ENCODE results near the gene CD6. TPM values are rescaled to one million over a fixed set of nuclear protein-coding genes. Genes with fewer than 3 reads are reported as not detected.
A peak's percentile ranks its signal among the peaks of the same experiment; 100 is the strongest.

CD6 gene
- total and polyA plus RNA-seq, 2 donors from 2014 or later: 0.24 to 6.7 TPM

- H3K27ac ChIP-seq (ENCODE audit: low read depth in 2 of 2, low read length in 2 of 2): no peak overlapping the region
- intact Hi-C loops (cut with DNase I): no loop called here
- no peak overlapping the region for H3K4me3 ChIP-seq (ENCODE audit: low read length in 3 of 3)
- no peak for DNase-seq
- no peaks in the 10 kb centered on the region for H3K4me1 ChIP-seq (ENCODE audit: control insufficient read depth in 2 of 3, insufficient read depth in 2 of 3, low read depth in 1 of 3, low read length in 3 of 3)
- no peaks in the 10 kb centered on the region for H3K27me3 ChIP-seq (ENCODE audit: control insufficient read depth, insufficient read depth, low read length)
- no peaks in the 10 kb centered on the region for H3K9me3 ChIP-seq (ENCODE audit: control insufficient read depth in 2 of 3, insufficient read depth in 1 of 3, low read length in 3 of 3)
- H3K9ac ChIP-seq (ENCODE audit: low read length in 3 of 3): no peak overlapping the region
- no peaks in the 10 kb centered on the region for H3K36me3 ChIP-seq (ENCODE audit: control insufficient read depth in 2 of 3, insufficient read depth in 3 of 3, low read length in 3 of 3)
- no peak for FAIRE-seq
- TF ChIP-seq CTCF (IDR thresholded peaks at IDR 0.05; ENCODE audit: borderline replicate concordance, extremely low read depth, insufficient read depth): no peak
These were observed 10.0 kb downstream of the CD6 start for GRCh38 chr11:60981515-60981914.

GRCh38 chr11:60982184-60982583 is 10.7 kb downstream of the CD6 start:
- H3K27ac ChIP-seq (ENCODE audit: low read depth in 2 of 2, low read length in 2 of 2): no peak overlapping the region
- no peaks in the 10 kb centered on the region for H3K27me3 ChIP-seq (ENCODE audit: control insufficient read depth, insufficient read depth, low read length)
- DNase-seq (peak in 1 of 5 donors; percentile 23), FAIRE-seq (no peak)
- H3K4me3 ChIP-seq (ENCODE audit: low read length in 3 of 3): no peak overlapping the region
- H3K9ac ChIP-seq (ENCODE audit: low read length in 3 of 3): no peak overlapping the region
- H3K9me3 ChIP-seq (ENCODE audit: control insufficient read depth in 2 of 3, insufficient read depth in 1 of 3, low read length in 3 of 3): no peaks in the 10 kb centered on the region
- no peak for TF ChIP-seq CTCF (IDR thresholded peaks at IDR 0.05; ENCODE audit: borderline replicate concordance, extremely low read depth, insufficient read depth)
- H3K4me1 ChIP-seq (ENCODE audit: control insufficient read depth in 2 of 3, insufficient read depth in 2 of 3, low read depth in 1 of 3, low read length in 3 of 3): no peaks in the 10 kb centered on the region
- H3K36me3 ChIP-seq (ENCODE audit: control insufficient read depth in 2 of 3, insufficient read depth in 3 of 3, low read length in 3 of 3): no peaks in the 10 kb centered on the region
- intact Hi-C loops (cut with DNase I): no loop called here

- no peak overlapping the region for H3K4me3 ChIP-seq (ENCODE audit: low read length in 3 of 3)
- DNase-seq: no peak
These were observed 12.7 kb downstream of the CD6 start for GRCh38 chr11:60984149-60984548.

More at GRCh38 chr11:60984149-60984548, 12.7 kb downstream of the CD6 start:
- H3K27ac ChIP-seq (ENCODE audit: low read depth in 2 of 2, low read length in 2 of 2): no peak overlapping the region
- no peak overlapping the region for H3K9ac ChIP-seq (ENCODE audit: low read length in 3 of 3)
- no peaks in the 10 kb centered on the region for H3K36me3 ChIP-seq (ENCODE audit: control insufficient read depth in 2 of 3, insufficient read depth in 3 of 3, low read length in 3 of 3)
- FAIRE-seq: no peak
- no peaks in the 10 kb centered on the region for H3K9me3 ChIP-seq (ENCODE audit: control insufficient read depth in 2 of 3, insufficient read depth in 1 of 3, low read length in 3 of 3)
- TF ChIP-seq CTCF (IDR thresholded peaks at IDR 0.05; ENCODE audit: borderline replicate concordance, extremely low read depth, insufficient read depth): no peak
- no peaks in the 10 kb centered on the region for H3K27me3 ChIP-seq (ENCODE audit: control insufficient read depth, insufficient read depth, low read length)
- intact Hi-C loops (cut with DNase I): no loop called here
- no peaks in the 10 kb centered on the region for H3K4me1 ChIP-seq (ENCODE audit: control insufficient read depth in 2 of 3, insufficient read depth in 2 of 3, low read depth in 1 of 3, low read length in 3 of 3)
